Activated naive CD8-positive, alpha-beta T cell (primary cell): ENCODE results near the gene PIEZO1.

ENCODE experiments used
- H3K27ac Mint-ChIP-seq: one replicate; pipeline ENCODE4 v1.8.0; 2021; ENCODE audit warnings: mixed read lengths
- H3K27me3 Mint-ChIP-seq: one replicate; pipeline ENCODE4 v1.8.0; 2021; ENCODE audit warnings: mixed read lengths
- H3K36me3 Mint-ChIP-seq: one replicate; pipeline ENCODE4 v1.8.0; 2021; ENCODE audit warnings: mixed read lengths
- H3K4me1 Mint-ChIP-seq: one replicate; pipeline ENCODE4 v1.8.0; 2021; ENCODE audit warnings: low read depth, mixed read lengths
- H3K4me3 Mint-ChIP-seq: one replicate; pipeline ENCODE4 v1.8.0; 2021; ENCODE audit warnings: mild to moderate bottlenecking, mixed read lengths
- H3K9me3 Mint-ChIP-seq: one replicate; pipeline ENCODE4 v1.8.0; 2021; ENCODE audit warnings: low read depth, mixed read lengths

PIEZO1 gene

DNA sequence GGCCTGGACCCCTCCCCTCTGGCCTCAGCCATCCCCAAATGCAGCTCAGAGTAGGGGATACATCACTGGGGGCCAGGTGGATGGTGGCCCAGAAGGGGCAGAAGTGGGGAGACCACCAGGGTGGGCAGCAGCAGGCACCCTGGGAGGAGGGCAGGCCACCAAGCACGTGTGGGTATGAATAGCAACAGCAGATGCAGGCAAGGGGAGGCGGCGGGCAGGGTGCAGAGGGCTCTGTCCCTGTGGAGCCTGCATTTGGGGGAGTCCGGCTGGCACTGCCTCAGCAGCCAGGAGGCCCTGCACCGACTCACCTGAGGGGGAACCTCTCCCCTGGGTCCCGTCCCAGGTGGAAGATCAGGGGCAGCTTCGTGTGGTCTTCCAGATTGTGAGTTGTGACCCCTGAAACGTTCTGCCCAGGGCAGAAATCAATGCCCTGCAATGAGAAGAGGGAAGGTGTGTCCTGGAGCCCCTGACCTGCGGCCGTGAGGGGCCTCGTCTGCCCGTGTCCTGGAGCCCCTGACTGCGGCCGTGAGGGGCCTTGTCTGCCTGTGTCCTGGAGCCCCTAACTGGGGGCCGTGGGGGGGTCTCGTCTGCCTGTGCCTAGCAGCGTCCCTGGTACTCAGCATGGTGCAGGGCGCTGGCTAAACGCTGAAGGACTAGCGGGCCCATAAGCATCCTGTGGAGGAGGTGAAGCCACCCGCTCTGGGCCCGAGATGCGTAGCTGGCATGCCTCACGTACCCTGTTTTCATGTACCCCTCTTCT lies 37.4 kb upstream of the PIEZO1 start:
- Mint-ChIP-seq H3K4me1 (no peaks in the 10 kb centered on the region), H3K27ac (no peak overlapping the region), H3K27me3 (no peaks in the 10 kb centered on the region), H3K9me3 (no peaks in the 10 kb centered on the region), H3K36me3 (no peaks in the 10 kb centered on the region), H3K4me3 (no peak overlapping the region)

DNA sequence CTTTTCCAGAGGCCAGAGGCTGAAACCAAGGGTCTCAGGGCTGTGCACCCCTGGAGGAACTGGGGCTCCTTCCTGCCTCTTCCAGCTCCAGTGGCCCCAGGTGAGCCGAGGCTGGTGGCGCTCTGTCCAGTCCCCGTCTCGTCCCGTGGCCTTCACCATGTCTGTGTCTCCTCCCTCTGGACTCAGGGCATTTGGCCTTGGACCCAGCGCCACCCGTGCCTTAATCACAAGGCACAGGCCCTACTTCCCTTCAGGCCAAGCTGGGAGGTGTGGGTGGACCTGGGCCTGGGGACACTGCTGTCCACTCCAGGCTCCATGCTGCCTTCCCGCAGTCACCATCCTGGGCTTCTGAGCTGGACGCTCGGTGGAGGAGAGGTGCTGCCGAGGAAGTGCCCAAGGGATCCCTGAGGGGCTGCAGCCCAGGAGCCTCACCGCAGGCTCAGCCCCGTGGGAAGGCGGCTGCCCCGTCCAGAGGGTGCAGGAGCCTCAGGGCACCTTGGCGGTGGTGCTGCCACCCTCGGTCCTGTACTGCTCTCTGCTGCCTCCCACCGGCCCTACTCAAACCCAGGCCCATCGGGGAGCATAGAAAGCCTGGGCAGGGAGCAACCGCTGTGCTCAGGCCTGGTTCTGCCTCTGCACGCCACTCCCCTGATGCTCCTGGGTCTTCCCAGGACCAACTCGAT lies 36.3 kb upstream of the PIEZO1 start:
- H3K4me3 Mint-ChIP-seq = no peak overlapping the region
- no peaks in the 10 kb centered on the region for H3K27me3 Mint-ChIP-seq
- H3K36me3 Mint-ChIP-seq = no peaks in the 10 kb centered on the region
- no peak overlapping the region for H3K27ac Mint-ChIP-seq
- no peaks in the 10 kb centered on the region for H3K9me3 Mint-ChIP-seq
- no peaks in the 10 kb centered on the region for H3K4me1 Mint-ChIP-seq

DNA sequence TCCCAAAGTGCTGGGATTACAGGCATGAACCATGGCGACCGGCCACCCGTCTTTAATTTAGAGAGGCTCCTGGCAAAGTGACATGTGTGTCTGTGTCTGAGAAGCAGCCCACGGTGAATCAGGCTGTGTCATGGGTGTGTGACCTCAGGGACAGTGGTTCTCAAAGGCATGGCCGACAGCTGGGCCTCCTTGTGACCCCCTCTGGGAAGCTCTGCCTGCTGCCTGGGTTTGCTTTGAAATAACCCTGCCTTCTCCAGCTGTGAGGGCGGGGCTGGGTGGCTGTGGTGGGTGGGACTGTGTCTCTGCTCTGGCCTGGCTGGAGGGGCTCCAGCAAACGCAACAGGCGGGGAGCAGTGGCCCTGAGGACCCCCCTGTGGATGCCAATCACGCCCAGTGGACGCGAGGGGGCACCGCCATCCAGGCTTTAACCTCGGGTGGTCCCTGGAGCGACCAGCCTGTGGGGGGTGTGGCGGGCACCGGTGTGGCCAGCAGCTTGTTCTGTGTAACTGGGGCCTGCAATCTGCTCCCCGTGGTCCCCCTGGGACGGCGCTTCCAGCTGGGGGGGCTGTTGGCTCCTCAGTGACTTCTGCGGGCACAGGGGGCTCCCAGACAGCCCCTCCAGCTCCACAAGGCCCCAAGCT lies 35.5 kb upstream of the PIEZO1 start:
- no peaks in the 10 kb centered on the region for H3K9me3 Mint-ChIP-seq
- no peaks in the 10 kb centered on the region for H3K4me1 Mint-ChIP-seq
- H3K4me3 Mint-ChIP-seq = no peak overlapping the region
- no peaks in the 10 kb centered on the region for H3K36me3 Mint-ChIP-seq
- H3K27me3 Mint-ChIP-seq = no peaks in the 10 kb centered on the region
- no peak overlapping the region for H3K27ac Mint-ChIP-seq

DNA sequence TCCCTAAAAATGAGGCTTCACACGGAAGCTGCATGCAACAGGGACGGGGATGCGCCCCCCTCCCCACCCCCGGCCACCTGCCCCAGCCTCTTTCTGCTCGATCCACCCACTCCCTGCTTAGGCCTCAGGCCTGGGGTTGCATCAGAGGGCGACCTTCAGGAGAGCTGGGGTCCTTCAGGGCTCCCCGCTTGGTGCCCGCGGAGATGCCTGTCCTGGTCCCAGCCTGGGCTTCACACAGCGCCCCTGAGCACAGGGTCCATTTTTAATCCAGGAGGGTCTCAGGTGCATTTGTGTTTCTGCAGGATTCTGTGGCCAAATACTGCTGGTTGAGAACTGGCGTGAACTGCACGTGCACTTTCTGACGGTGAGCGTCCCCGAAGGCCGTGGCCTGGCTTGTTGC lies 34.1 kb upstream of the PIEZO1 start:
- Mint-ChIP-seq H3K36me3 (no peaks in the 10 kb centered on the region), H3K4me3 (no peak overlapping the region), H3K27ac (no peak overlapping the region), H3K9me3 (no peaks in the 10 kb centered on the region), H3K4me1 (no peaks in the 10 kb centered on the region), H3K27me3 (no peaks in the 10 kb centered on the region)

DNA sequence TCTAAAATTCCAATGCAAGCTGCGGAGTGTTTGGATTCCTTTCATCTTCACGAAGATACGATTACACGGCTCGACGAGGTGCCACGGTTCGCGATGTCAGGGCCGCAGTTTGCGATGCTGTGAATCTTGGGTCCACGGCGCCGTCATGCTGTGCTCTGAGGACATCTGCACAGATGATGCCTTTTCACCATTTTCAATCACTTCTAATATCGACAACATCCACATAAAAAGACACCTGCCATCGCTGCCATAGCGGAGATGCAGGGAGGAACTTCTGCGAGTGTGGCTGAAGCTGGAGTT lies 33.5 kb upstream of the PIEZO1 start:
- Mint-ChIP-seq H3K4me1 (no peaks in the 10 kb centered on the region), H3K36me3 (no peaks in the 10 kb centered on the region), H3K9me3 (no peaks in the 10 kb centered on the region), H3K27me3 (no peaks in the 10 kb centered on the region), H3K4me3 (no peak overlapping the region), H3K27ac (no peak overlapping the region)

DNA sequence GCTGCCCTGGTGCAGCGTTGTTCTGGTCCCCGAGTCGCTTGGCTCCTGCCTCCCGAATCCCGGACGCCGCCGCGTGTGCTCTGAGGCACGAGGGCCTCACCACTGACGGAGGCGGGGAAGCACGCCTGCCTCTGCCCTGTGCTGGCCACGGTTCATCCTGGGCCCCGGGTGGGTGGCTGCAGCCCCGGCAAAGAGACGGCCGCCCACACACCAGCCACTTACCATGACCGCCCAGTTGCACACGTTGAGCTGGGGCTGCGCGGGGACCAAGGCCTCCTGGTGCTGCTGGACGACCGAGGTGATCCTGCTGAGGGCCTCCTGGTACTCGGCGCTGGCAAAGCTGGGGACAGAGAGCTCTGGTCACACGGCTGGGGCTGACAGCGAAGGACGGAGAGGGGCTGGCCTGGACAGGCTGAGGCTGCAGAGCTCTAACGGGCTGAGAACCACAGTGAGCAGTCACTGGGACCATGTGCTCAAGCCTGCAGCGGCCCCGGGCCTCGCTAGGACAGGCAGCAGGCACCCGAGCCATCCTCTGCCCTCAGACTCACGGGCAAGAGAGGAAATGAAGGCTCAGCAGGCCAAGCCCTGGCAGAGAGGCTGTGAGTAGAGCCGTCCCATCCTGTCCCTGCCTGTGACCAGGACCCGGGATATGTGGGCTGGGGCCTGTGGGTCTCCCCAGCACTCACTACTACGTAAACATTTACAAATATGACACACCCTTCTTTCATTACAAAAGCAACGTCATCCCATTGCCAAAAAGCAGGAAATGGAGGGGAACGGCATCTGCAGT lies 33.0 kb upstream of the PIEZO1 start:
- no peaks in the 10 kb centered on the region for H3K36me3 Mint-ChIP-seq
- H3K27me3 Mint-ChIP-seq = no peaks in the 10 kb centered on the region
- no peak overlapping the region for H3K4me3 Mint-ChIP-seq
- H3K27ac Mint-ChIP-seq = no peak overlapping the region
- H3K9me3 Mint-ChIP-seq = no peaks in the 10 kb centered on the region
- H3K4me1 Mint-ChIP-seq = no peaks in the 10 kb centered on the region

DNA sequence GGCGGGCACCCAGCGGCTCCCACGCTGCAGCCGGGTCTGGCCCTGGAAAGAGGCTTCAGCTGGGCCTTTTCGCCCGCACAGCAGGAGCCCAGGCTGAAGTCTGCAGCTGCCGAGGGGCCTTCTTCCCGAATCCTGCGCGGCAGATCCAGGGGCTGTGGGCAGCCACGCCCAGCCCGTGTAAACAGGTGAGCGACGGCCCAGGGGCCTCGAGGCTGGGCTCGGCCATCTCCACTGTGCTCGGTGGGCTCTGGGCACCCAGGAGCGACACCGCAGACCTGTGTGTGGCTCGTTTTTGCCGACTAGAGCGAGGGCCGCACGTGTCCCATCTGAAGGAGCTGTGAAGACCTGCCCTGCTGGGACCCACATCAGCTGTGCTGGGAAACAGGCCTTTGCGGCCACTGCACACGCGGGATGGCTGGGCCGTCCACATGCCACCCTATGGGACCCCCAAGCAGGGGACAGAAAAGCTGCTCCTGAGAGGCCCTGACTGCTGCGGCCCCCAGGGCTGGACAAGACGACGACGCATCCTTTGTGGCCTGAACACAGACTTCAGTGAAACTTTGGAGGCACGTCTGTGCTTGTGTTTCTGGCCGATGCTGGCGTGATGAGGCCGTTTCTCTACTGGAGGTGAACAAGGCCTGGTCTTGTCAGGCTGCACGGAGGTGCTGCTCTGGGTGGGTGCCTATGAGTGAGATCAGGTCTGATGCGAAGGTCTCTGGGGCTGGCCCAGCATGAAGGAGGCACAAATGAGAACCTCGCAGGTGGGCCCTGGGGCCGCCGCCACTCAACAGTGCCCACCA lies 31.9 kb upstream of the PIEZO1 start:
- H3K27ac Mint-ChIP-seq = no peak overlapping the region
- H3K36me3 Mint-ChIP-seq = no peaks in the 10 kb centered on the region
- no peaks in the 10 kb centered on the region for H3K4me1 Mint-ChIP-seq
- no peaks in the 10 kb centered on the region for H3K27me3 Mint-ChIP-seq
- no peak overlapping the region for H3K4me3 Mint-ChIP-seq
- H3K9me3 Mint-ChIP-seq = no peaks in the 10 kb centered on the region

DNA sequence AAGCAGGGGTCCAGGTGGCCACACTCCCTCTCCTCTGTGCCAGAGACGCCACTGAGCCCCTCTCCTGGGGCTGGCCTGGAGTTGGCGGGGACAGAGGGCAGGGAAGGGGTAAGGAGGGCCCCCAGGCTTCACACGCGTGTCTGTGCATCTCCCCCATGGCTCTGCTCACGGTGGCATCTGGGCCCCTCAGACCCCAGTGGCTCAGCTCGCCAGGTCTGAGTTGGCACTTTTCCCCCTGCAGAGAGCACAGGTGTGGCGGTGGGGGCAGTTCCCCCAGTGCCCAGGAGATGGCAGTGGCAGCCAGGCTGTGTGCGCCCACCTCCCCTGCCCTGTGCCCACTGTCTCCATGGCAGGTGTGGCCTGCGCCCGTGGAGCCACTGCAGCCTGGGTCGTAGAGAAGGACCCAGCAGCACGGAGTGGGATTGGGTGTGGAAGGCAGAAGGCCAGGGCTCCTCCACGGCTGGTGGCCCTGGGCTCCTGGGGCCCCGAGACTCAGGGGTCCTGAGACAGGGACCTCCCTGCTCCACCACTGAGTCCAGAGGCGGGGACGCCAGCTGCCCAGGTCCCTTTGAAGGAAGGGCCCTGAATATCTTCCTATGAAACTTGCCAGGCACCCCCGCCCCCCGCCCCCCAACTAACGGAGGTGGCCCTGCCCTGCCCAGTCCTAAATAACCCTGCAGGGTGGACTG lies 31.0 kb upstream of the PIEZO1 start:
- Mint-ChIP-seq H3K36me3 (no peaks in the 10 kb centered on the region), H3K9me3 (no peaks in the 10 kb centered on the region)

DNA sequence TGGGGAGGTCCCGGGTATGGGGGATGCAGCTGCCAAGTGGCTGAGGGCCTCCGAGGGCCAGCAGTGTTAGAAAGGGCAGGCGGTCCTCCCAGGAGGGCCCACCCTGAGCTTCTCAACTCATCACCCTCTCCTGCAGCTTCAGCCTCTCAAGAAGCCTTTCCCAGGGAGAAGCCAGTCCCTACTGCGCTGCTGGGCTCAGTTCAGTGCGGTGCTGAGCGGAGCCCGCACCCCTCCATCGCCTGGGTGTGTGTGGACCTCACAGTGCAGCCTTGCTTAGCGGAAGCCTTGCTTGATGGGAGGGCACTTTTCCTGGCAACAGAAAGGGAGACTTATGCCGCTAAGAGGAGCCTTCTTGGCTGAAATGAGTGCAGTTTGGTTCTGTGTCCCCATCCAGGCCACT lies 30.2 kb upstream of the PIEZO1 start:
- no peaks in the 10 kb centered on the region for H3K27me3 Mint-ChIP-seq
- H3K9me3 Mint-ChIP-seq = no peaks in the 10 kb centered on the region
- no peaks in the 10 kb centered on the region for H3K36me3 Mint-ChIP-seq
- no peak overlapping the region for H3K4me3 Mint-ChIP-seq
- H3K27ac Mint-ChIP-seq = no peak overlapping the region
- H3K4me1 Mint-ChIP-seq = peaks cover 2% of the 10 kb centered on the region

More for the DNA sequence above, 31.0 kb upstream of the PIEZO1 start:
- H3K27ac Mint-ChIP-seq = no peak overlapping the region
- H3K4me1 Mint-ChIP-seq = no peaks in the 10 kb centered on the region
- H3K27me3 Mint-ChIP-seq = no peaks in the 10 kb centered on the region
- H3K4me3 Mint-ChIP-seq = no peak overlapping the region

DNA sequence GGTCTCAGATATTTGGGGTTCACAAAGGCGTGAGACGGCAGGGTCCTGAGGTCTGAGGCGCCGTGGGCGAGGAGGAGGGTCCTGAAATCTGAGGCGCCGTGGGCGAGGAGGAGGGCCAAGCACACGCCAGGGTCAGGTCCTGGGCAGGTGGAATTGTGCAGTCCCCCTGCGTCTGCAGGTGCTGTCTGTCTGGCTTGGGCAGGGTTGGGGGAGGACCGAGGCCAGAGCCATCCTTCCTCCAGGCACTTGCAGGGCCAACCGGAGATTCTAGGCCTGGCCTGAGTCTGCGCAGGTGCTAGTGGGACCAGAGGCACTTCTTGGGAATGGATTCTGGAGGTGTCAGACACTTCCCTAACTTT lies 29.1 kb upstream of the PIEZO1 start:
- Mint-ChIP-seq H3K9me3 (no peaks in the 10 kb centered on the region), H3K36me3 (no peaks in the 10 kb centered on the region), H3K4me3 (peak overlapping the region; percentile 60), H3K27me3 (no peaks in the 10 kb centered on the region), H3K4me1 (peaks cover 5% of the 10 kb centered on the region), H3K27ac (no peak overlapping the region)

DNA sequence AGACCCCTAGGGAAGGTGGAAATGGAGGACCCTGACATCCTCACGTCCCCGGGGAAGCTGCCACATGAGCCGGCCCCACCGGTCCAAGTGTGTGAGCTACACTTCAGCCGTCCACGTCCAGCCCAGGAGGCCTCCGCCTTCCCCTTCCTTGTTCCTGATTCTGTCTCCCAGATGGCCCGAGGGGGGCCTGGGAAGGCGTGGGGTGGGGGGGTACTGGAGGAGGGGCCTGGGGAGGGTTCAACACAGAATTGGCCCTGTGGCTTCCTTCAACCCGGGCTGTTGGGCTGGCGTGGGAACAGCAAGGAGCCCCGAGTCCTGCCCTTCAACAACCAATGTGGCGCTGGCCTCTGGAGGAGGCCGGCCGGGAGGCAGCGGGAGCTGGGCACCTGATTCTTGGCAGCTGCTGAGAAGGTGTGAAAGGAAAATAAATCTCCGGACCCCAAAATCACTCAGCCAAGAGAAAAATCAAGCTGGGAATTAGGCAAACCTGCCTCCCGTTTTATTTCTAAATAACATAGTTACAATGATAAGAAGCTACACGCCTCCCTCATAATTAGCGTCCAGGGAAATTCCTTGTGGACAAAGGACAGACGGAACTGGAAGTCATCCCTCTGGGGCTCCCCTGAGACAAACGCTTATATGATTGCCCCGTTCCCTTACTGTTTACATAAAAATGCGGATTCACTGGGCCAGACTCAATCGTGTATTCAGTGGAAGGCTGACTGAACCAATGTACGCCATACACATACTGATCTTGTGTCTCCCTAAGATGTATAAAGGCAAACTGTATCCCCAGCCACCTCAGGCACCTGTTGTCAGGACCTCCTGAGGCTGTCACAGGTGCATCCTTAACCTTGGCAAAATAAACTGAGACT lies 28.5 kb upstream of the PIEZO1 start:
- H3K4me3 Mint-ChIP-seq = peak overlapping the region; percentile 60
- H3K9me3 Mint-ChIP-seq = no peaks in the 10 kb centered on the region
- no peaks in the 10 kb centered on the region for H3K27me3 Mint-ChIP-seq
- H3K27ac Mint-ChIP-seq = peak overlapping the region; percentile 22
- peaks cover 5% of the 10 kb centered on the region for H3K4me1 Mint-ChIP-seq
- H3K36me3 Mint-ChIP-seq = no peaks in the 10 kb centered on the region

DNA sequence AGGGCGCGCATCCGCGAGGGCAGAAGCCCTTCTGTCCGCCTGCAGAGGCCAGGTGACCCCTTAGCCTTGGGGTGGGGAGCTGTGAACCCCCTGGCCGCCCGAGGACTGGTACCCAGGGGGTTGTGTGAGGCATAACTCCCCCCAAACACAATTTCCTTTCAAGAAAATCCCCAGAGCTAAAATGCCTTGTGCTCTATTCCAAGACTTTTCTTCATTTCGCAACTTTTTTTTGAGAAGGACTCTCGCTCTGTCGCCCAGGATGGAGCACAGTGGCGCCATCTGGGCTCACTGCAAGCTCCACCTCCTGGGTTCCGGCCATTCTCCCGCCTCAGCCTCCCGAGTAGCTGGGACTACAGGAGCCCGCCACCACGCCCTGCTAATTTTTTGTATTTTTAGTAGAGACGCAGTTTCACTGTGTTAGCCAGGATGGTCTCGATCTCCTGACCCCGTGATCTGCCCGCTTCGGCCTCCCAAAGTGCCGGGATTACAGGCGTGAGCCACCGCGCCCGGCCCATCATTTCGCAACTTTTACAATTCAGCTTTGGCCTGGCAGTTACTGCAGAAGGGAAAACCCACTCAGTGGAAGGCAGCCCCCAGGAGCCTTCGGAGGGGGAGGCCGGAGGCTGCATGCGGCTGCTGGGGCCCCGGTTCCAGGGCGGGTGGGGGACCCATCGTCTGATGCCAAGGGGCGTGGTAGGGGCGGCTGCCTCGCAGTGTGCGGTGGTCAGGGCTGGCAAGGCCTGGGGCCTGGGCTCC lies 27.7 kb upstream of the PIEZO1 start:
- no peaks in the 10 kb centered on the region for H3K27me3 Mint-ChIP-seq
- no peaks in the 10 kb centered on the region for H3K9me3 Mint-ChIP-seq
- H3K27ac Mint-ChIP-seq = peak overlapping the region; percentile 80
- H3K36me3 Mint-ChIP-seq = no peaks in the 10 kb centered on the region
- H3K4me1 Mint-ChIP-seq = peaks cover 5% of the 10 kb centered on the region
- peak overlapping the region; percentile 86 for H3K4me3 Mint-ChIP-seq
